Fibroblast of lung (primary cell): ENCODE data around the gene CFAP65. TPM values are rescaled to one million over a fixed set of nuclear protein-coding genes. Genes with fewer than 3 reads are reported as not detected.

Source experiments
- DNase-seq, 2 donors: peaks; one replicate each; pipeline versions ENCODE4 v3.0.0 to v3.0.0-alpha.2; 2010; ENCODE audit warnings: low read depth in 2 of 2
- H2AFZ ChIP-seq: 2 replicates; pipeline ENCODE4 v1.5.1; 2012; ENCODE audit warnings: low read length, control low read depth, inconsistent platforms
- H3K27ac ChIP-seq: 2 replicates; pipeline ENCODE4 v1.5.1; 2011; ENCODE audit warnings: low read length, control low read depth; ENCODE audit not compliant: insufficient read depth
- H3K27me3 ChIP-seq: 2 replicates; pipeline ENCODE4 v1.5.1; 2011; ENCODE audit warnings: mild to moderate bottlenecking, low read length; ENCODE audit not compliant: control insufficient read depth, insufficient read depth
- H3K36me3 ChIP-seq: 2 replicates; pipeline ENCODE4 v1.5.1; 2011; ENCODE audit warnings: low read length; ENCODE audit not compliant: control insufficient read depth, insufficient read depth
- H3K4me1 ChIP-seq: 2 replicates; pipeline ENCODE4 v1.5.1; 2011; ENCODE audit warnings: low read length; ENCODE audit not compliant: control insufficient read depth, insufficient read depth; ENCODE audit errors: extremely low read depth
- H3K4me2 ChIP-seq: 2 replicates; pipeline ENCODE4 v1.5.1; 2011; ENCODE audit warnings: low read length, control low read depth; ENCODE audit not compliant: insufficient read depth; ENCODE audit errors: extremely low read depth
- H3K4me3 ChIP-seq, 4 experiments: fragments of 200-600 bp in 1 of 4; sonication (generic) in 1 of 4; replicated peaks in 1 of 4; 2 replicates each; pipeline ENCODE4 v1.5.1; 2011 to 2016; ENCODE audit warnings: low read length in 4 of 4, low read depth in 3 of 4, mild to moderate bottlenecking in 3 of 4, control low read depth in 2 of 4, inconsistent platforms in 1 of 4, mixed read lengths in 1 of 4; ENCODE audit not compliant: insufficient read depth in 1 of 4; ENCODE audit errors: control extremely low read depth in 1 of 4
- H3K79me2 ChIP-seq: 2 replicates; pipeline ENCODE4 v1.5.1; 2012; ENCODE audit warnings: mild to moderate bottlenecking, low read length, inconsistent platforms; ENCODE audit not compliant: control insufficient read depth, insufficient read depth
- H3K9ac ChIP-seq: 2 replicates; pipeline ENCODE4 v1.5.1; 2011; ENCODE audit warnings: mild to moderate bottlenecking, low read length, control low read depth; ENCODE audit not compliant: insufficient read depth
- H3K9me3 ChIP-seq: 2 replicates; pipeline ENCODE4 v1.5.1; 2012; ENCODE audit warnings: low read depth, low read length; ENCODE audit not compliant: control insufficient read depth, insufficient read depth
- H4K20me1 ChIP-seq: 2 replicates; pipeline ENCODE4 v1.5.1; 2011; ENCODE audit warnings: low read length; ENCODE audit not compliant: control insufficient read depth, insufficient read depth; ENCODE audit errors: extremely low read depth
- EZH2 ChIP-seq: IDR thresholded peaks from 2 replicates; pipeline ENCODE4 v1.5.1; 2012; ENCODE audit warnings: low read length, control low read depth, mild to moderate bottlenecking; ENCODE audit errors: missing control alignments
- polyA plus RNA-seq, 2 donors: library from polyadenylated mRNA; depleted of rRNA in 1 of 2; stranded (reverse) in 1 of 2; unstranded in 1 of 2; fragments of >200 nt; gene quantifications; 2 replicates each; pipeline ENCODE4 v1.2.1, GENCODE V29; 2011 to 2012; ENCODE audit warnings: missing spikeins in 1 of 2
- total RNA-seq: library from RNA; depleted of rRNA; stranded (reverse); fragments of >200 nt; gene quantifications from 2 replicates; pipeline ENCODE4 v1.2.1, GENCODE V29; 2014
- TF ChIP-seq, protein P1 (sequence below), 2 donors: IDR thresholded peaks in 1 of 2; conservative IDR thresholded peaks in 1 of 2; 1 replicate in 1 of 2; 2 replicates in 1 of 2; pipeline ENCODE4 v1.5.1; 2011 to 2012; ENCODE audit warnings: low read length in 2 of 2, control low read depth in 1 of 2, inconsistent platforms in 1 of 2, low read depth in 1 of 2, mild to moderate bottlenecking in 1 of 2

CFAP65 gene
- total and polyA plus RNA-seq, 2 donors (not counting 1 experiment from before 2014, with no cell fraction given) = not detected

- H3K79me2 ChIP-seq = no peaks in the 10 kb centered on the region
- H3K27ac ChIP-seq = no peak overlapping the region
- H3K9ac ChIP-seq = no peak overlapping the region
- no peaks in the 10 kb centered on the region for H3K4me1 ChIP-seq
- peaks cover 65% of the 10 kb centered on the region for H3K27me3 ChIP-seq
- H4K20me1 ChIP-seq = no peaks in the 10 kb centered on the region
- H3K4me2 ChIP-seq = no peak overlapping the region
- no peaks in the 10 kb centered on the region for H3K36me3 ChIP-seq
- TF ChIP-seq, protein P1, sequence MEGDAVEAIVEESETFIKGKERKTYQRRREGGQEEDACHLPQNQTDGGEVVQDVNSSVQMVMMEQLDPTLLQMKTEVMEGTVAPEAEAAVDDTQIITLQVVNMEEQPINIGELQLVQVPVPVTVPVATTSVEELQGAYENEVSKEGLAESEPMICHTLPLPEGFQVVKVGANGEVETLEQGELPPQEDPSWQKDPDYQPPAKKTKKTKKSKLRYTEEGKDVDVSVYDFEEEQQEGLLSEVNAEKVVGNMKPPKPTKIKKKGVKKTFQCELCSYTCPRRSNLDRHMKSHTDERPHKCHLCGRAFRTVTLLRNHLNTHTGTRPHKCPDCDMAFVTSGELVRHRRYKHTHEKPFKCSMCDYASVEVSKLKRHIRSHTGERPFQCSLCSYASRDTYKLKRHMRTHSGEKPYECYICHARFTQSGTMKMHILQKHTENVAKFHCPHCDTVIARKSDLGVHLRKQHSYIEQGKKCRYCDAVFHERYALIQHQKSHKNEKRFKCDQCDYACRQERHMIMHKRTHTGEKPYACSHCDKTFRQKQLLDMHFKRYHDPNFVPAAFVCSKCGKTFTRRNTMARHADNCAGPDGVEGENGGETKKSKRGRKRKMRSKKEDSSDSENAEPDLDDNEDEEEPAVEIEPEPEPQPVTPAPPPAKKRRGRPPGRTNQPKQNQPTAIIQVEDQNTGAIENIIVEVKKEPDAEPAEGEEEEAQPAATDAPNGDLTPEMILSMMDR (conservative IDR thresholded peaks at IDR 0.05 in 1 of 2, IDR thresholded peaks at IDR 0.05 in 1 of 2; ENCODE audit: low read depth in 1 of 2, low read length in 2 of 2) = no peak
- TF ChIP-seq EZH2 = no peak
- no peak overlapping the region for H3K4me3 ChIP-seq
- H2AFZ ChIP-seq = no peak overlapping the region
- no peaks in the 10 kb centered on the region for H3K9me3 ChIP-seq
- DNase-seq = no peak
Measured at GRCh38 chr2:218999881-219000568, 41.3 kb downstream of the CFAP65 start.

GRCh38 chr2:218999021-218999880 is 42.1 kb downstream of the CFAP65 start:
- Histone ChIP-seq H3K4me2 (no peak overlapping the region), H2AFZ (no peak overlapping the region), H3K4me3 (no peak overlapping the region), H3K36me3 (no peaks in the 10 kb centered on the region), H3K27me3 (peaks cover 69% of the 10 kb centered on the region), H3K9me3 (no peaks in the 10 kb centered on the region), H3K9ac (no peak overlapping the region), H4K20me1 (no peaks in the 10 kb centered on the region), H3K4me1 (no peaks in the 10 kb centered on the region), H3K79me2 (no peaks in the 10 kb centered on the region), H3K27ac (no peak overlapping the region)
- TF ChIP-seq, protein P1 (conservative IDR thresholded peaks at IDR 0.05 in 1 of 2, IDR thresholded peaks at IDR 0.05 in 1 of 2; ENCODE audit: low read depth in 1 of 2, low read length in 2 of 2) = no peak
- TF ChIP-seq EZH2 = no peak
- DNase-seq = no peak

DNA sequence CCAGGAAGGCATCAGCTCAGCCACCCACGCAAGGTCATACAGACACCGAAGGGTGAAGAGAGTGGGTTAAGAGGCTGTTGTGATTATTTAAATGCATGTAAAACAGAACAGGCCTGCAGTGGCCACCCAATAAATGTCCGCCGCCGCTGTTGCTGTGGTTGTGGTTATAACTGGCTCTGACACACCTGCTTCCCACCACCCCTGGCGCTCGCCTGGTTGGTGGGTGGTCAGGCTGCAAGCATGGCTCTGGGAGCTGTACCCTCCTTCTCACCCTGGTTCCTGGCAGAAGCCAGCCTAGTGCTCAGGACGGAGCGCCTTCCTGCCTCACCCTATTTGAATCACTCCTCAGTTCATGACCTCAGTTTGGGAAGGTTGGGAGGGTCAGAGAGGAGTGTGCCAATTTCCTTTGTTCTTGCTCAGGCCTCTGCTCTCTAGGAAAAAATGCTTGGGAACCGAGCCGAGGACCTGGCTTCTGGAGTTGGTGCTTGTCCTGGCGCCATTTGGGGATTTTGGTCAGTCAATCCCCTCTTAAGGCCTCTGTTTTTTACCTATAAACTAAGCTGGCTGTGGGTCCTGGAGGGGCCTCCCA is 42.8 kb downstream of the CFAP65 start:
- no peak overlapping the region for H3K4me3 ChIP-seq
- H3K79me2 ChIP-seq = no peaks in the 10 kb centered on the region
- no peak for DNase-seq
- TF ChIP-seq EZH2 = peak; percentile 50
- TF ChIP-seq, protein P1 (conservative IDR thresholded peaks at IDR 0.05 in 1 of 2, IDR thresholded peaks at IDR 0.05 in 1 of 2; ENCODE audit: low read depth in 1 of 2, low read length in 2 of 2) = no peak
- no peaks in the 10 kb centered on the region for H4K20me1 ChIP-seq
- peaks cover 69% of the 10 kb centered on the region for H3K27me3 ChIP-seq
- H3K4me2 ChIP-seq = no peak overlapping the region
- H3K27ac ChIP-seq = no peak overlapping the region
- no peaks in the 10 kb centered on the region for H3K36me3 ChIP-seq
- H3K9me3 ChIP-seq = no peaks in the 10 kb centered on the region
- H2AFZ ChIP-seq = no peak overlapping the region
- H3K9ac ChIP-seq = no peak overlapping the region
- no peaks in the 10 kb centered on the region for H3K4me1 ChIP-seq
